Pons (tissue), 1 donor: ENCODE measurements around the gene STX16.

Experiments used
- DNase-seq: peaks from one replicate; pipeline ENCODE4 v3.0.0-alpha.2; 2016; ENCODE audit warnings: low spot score

Gene STX16, protein sequence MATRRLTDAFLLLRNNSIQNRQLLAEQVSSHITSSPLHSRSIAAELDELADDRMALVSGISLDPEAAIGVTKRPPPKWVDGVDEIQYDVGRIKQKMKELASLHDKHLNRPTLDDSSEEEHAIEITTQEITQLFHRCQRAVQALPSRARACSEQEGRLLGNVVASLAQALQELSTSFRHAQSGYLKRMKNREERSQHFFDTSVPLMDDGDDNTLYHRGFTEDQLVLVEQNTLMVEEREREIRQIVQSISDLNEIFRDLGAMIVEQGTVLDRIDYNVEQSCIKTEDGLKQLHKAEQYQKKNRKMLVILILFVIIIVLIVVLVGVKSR

DNA sequence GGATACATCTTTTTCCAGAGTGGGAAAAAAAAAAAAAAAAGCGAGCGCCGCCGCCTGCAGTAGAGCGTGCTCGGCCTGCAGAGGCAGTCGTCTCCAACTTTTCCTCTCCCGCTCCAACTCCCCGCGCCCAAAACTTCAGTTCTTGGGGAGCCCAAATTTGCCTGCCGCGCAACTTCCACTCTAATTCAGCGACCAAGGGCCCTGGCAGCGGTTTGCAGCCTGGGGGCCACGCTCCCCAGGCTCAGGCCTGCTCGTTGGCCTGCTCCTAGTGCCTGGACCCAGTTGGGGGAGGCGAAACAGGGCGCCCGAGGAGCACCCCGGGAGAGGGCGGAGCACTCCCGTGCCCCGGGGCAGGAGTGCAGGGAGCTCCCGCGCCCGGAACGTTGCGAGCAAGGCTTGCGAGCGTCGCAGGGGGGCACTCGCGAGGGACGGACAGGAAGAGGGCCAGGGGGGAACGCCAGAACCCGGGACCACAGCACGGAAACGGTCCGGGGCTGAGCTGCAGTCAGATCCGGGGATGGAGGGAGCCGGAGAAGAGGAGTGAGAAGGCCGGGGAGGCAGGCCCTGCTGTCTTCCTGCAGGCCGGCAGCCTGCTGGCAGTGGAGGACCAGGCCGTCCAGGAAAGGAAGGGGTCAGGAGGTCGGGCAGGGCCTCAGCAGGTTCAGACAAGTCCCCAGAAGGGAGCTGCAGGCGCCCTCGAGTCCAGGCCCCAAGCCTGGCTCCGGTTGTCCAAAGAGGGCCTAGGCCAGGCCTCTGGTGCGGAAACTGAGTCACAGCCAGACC, at the start of gene STX16:
STX16 (plus strand) TSS at position 508 of the 783 bp plus-strand sequence. CDS start 724 bp downstream, outside the sequence.
- peak; percentile 84 for DNase-seq

- DNase-seq: no peak
These were observed 49.0 kb upstream of the STX16 start for GRCh38 chr20:58602124-58602523.

- DNase-seq: no peak
These were observed 47.4 kb upstream of the STX16 start for GRCh38 chr20:58603721-58604120.

- no peak for DNase-seq
These were observed 46.8 kb upstream of the STX16 start for GRCh38 chr20:58604128-58604881.

- DNase-seq: no peak
These were observed 45.6 kb upstream of the STX16 start for GRCh38 chr20:58605292-58606065.

- no peak for DNase-seq
These were observed 44.9 kb upstream of the STX16 start for GRCh38 chr20:58606184-58606583.

DNA sequence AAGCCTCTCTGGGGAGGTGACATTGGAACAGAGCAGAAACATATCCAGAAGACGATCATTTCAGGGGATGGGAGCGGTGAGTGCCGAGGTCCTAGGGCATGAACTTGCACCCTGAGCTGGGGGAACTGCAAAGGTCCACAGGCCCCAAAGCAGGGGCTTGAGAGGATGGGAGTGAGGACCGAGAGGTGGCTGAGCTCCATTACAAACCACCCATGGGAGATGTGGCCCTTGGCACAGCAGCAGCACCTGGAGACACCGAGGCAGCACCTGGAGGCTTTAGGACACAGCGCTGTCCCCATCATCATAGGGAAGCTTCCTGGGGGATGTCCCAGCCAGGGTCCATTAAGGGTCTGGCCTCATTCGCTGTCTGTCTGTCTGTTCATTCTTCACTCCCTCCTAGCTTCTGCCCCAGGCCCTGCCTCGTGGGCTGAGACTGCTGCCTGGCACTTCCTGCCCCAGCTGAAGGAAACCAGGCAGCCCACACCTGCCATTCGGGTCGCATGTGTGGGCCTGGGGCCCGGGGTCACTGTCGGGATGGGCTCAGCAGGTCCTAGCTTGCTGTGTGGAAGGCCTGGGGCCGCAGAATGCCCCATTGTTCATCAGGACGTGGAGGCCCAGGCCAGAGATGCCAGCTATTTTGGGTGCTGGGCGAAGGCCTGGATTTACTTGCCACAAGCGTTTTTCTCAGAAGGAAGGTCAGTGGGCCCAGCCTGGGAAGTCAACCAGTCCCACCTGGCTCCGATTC, 42.8 kb upstream of the STX16 start:
- DNase-seq: no peak

GRCh38 chr20:58609026-58609425, 42.1 kb upstream of the STX16 start:
- DNase-seq: no peak

- no peak for DNase-seq
These were observed 40.8 kb upstream of the STX16 start for GRCh38 chr20:58610071-58610800.

- no peak for DNase-seq
These were observed 40.3 kb upstream of the STX16 start for GRCh38 chr20:58610811-58611210.

GRCh38 chr20:58611236-58612030, 39.6 kb upstream of the STX16 start:
- no peak for DNase-seq

GRCh38 chr20:58612121-58612691, 38.9 kb upstream of the STX16 start:
- peak; percentile 24 for DNase-seq

DNA sequence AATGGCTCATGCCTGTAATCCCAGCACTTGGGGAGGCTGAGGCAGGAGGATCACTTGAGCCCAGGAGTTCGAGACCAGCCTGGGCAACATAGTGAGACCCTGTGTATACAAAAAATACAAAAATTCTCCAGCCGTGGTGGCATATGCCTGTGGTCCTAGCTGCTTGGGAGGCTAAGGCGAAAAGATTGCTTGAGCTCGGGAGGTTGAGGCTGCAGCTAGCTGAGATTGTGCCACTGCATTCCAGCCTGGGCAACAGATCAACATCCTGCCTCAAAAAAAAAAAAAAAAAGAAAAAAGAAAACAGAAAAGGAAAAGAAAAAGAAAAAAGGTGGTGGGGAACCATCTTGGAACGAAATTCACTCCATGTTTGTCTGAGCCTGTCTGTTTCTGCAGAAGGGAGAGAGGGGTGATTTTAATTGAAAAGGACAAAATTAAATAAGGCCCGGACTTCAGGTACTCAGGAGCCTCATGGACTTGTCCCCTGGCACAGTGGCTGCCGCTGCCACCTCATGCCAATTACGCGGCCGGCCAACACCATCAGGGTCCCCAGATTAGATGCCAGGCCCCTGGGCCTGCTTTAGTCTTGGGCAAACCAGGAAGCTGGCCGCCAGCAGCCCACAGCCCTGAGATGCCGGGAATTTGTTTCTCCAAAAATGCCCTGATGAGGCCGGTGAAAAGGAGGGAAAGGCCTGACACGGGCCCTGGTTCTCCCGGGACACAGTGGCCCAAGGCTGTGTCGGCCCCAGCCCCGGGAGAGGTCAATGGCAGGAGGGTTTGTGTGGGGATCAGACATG, 37.8 kb upstream of the STX16 start:
- no peak for DNase-seq

DNA sequence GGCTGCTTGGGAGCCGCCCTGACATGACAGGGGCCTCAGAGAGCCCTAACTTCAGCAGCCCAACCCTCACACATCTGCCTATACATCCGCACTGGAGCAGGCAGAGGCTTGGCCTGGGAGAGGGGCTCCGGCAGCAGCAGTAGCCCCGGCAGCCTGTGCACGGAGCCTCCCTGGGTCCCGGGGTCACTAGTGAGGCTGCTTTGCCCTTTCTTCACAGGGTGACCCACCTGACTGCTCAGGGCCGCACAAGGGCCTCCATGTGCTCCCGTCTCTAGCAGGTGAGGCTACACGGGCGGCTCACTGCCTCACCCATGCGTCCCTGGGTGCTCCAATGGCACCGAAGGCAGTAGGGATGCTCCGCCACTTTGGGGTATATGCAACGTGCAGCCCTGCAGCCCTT, 36.7 kb upstream of the STX16 start:
- DNase-seq: no peak

- DNase-seq: no peak
These were observed 35.9 kb upstream of the STX16 start for GRCh38 chr20:58614984-58615760.

DNA sequence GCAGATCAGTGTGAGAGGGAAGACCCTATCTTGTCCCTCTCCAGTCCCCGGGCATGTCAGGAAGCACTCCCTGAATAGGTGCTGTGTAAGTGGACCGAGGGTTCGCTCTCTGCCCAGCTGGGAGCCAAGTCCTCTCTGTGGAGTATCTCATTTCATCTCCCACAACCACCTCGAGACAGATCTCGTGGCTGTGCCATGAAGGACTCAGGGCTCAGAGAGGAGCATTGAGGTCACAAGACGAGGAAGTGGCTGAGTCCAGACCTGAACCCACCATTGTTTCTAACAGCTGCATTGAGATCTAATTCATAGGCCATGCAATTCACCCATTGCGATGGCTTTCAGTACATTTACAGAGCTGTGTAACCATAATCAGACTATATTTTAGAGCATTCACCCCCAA, 34.7 kb upstream of the STX16 start:
- DNase-seq: no peak

GRCh38 chr20:58617158-58617557, 33.9 kb upstream of the STX16 start:
- DNase-seq: no peak
